ENCODE data around the gene PFAS.
"Not testable (repeated sequence)": the region's sequence is repeated elsewhere in the genome, so short reads cannot be mapped to it uniquely, and the experiment has no call there.

The PFAS gene

GRCh38 chr17:8225813-8226535 lies 23.1 kb upstream of the PFAS start:
- peak; percentile 78 for DNase-seq (ENCODE audit: low read depth)

GRCh38 chr17:8226536-8227237 lies 22.4 kb upstream of the PFAS start:
- DNase-seq (ENCODE audit: low read depth), result peak; percentile 84

GRCh38 chr17:8227238-8227581 lies 21.9 kb upstream of the PFAS start:
- DNase-seq (ENCODE audit: low read depth), result no peak

- DNase-seq (ENCODE audit: low read depth), result no peak
Measured at GRCh38 chr17:8231701-8232100, 17.4 kb upstream of the PFAS start.

- no peak for DNase-seq (ENCODE audit: low read depth)
Measured at GRCh38 chr17:8234361-8235270, 14.5 kb upstream of the PFAS start.

- DNase-seq (ENCODE audit: low read depth), result no peak
Measured at GRCh38 chr17:8235676-8236075, 13.4 kb upstream of the PFAS start.

GRCh38 chr17:8237175-8237574 lies 11.9 kb upstream of the PFAS start:
- DNase-seq (ENCODE audit: low read depth), result no peak

- no peak for DNase-seq (ENCODE audit: low read depth)
Measured at GRCh38 chr17:8237886-8238285, 11.2 kb upstream of the PFAS start.

- DNase-seq (ENCODE audit: low read depth), result no peak
Measured at GRCh38 chr17:8243827-8244226, 5.3 kb upstream of the PFAS start.

- DNase-seq (ENCODE audit: low read depth), result no peak
Measured at GRCh38 chr17:8244768-8245167, 4.3 kb upstream of the PFAS start.

- no peak for DNase-seq (ENCODE audit: low read depth)
Measured at GRCh38 chr17:8249621-8250500, 772 bp downstream of the PFAS start.

GRCh38 chr17:8251411-8251810 lies 2.3 kb downstream of the PFAS start:
- not testable (repeated sequence) for DNase-seq (ENCODE audit: low read depth)

GRCh38 chr17:8253801-8254200 lies 4.7 kb downstream of the PFAS start:
- DNase-seq (ENCODE audit: low read depth), result peak; percentile 39

GRCh38 chr17:8254881-8255280 lies 5.8 kb downstream of the PFAS start:
- DNase-seq (ENCODE audit: low read depth), result no peak

GRCh38 chr17:8255499-8255898 lies 6.4 kb downstream of the PFAS start:
- peak; percentile 8 for DNase-seq (ENCODE audit: low read depth)

GRCh38 chr17:8256291-8256690 lies 7.2 kb downstream of the PFAS start:
- DNase-seq (ENCODE audit: low read depth), result no peak

- no peak for DNase-seq (ENCODE audit: low read depth)
Measured at GRCh38 chr17:8256691-8257090, 7.6 kb downstream of the PFAS start.

- DNase-seq (ENCODE audit: low read depth), result no peak
Measured at GRCh38 chr17:8257801-8258200, 8.7 kb downstream of the PFAS start.

GRCh38 chr17:8264320-8264719 lies 15.2 kb downstream of the PFAS start:
- DNase-seq (ENCODE audit: low read depth), result no peak

GRCh38 chr17:8264836-8265542 lies 15.9 kb downstream of the PFAS start:
- DNase-seq (ENCODE audit: low read depth), result no peak
